Ishikawa (cell line): ENCODE results near the gene LRP1-AS.

ENCODE experiments used
- CEBPB ChIP-seq: IDR thresholded peaks from 2 replicates; pipeline ENCODE4 v1.6.1; 2012
- EP300 ChIP-seq: IDR thresholded peaks from 2 replicates; pipeline ENCODE4 v1.6.1; 2012; ENCODE audit warnings: borderline replicate concordance
- FOXM1 ChIP-seq: IDR thresholded peaks from 2 replicates; pipeline ENCODE4 v1.6.1; 2012; ENCODE audit warnings: low read depth, borderline replicate concordance
- NFIC ChIP-seq: IDR thresholded peaks from 2 replicates; pipeline ENCODE4 v1.6.1; 2012
- RAD21 ChIP-seq: IDR thresholded peaks from 2 replicates; pipeline ENCODE4 v1.6.1; 2012; ENCODE audit warnings: low read depth
- TAF1 ChIP-seq: IDR thresholded peaks from 2 replicates; pipeline ENCODE4 v1.6.1; 2012; ENCODE audit warnings: low read depth, mild to moderate bottlenecking
- TCF12 ChIP-seq: IDR thresholded peaks from 2 replicates; pipeline ENCODE4 v1.6.1; 2012; ENCODE audit warnings: low read depth
- TEAD4 ChIP-seq: IDR thresholded peaks from 2 replicates; pipeline ENCODE4 v1.6.1; 2012
- USF1 ChIP-seq: IDR thresholded peaks from 2 replicates; pipeline ENCODE4 v1.6.1; 2012
- YY1 ChIP-seq: IDR thresholded peaks from 2 replicates; pipeline ENCODE4 v1.6.1; 2012; ENCODE audit warnings: low read depth
- ZBTB7A ChIP-seq: IDR thresholded peaks from 2 replicates; pipeline ENCODE4 v1.6.1; 2012; ENCODE audit warnings: low read depth
- TF ChIP-seq, protein P1 (sequence below): IDR thresholded peaks from 2 replicates; pipeline ENCODE4 v1.6.1; 2012; ENCODE audit warnings: low read depth, mild to moderate bottlenecking
- TF ChIP-seq, protein P2 (sequence below): IDR thresholded peaks from 2 replicates; pipeline ENCODE4 v1.6.1; 2012

DNA sequence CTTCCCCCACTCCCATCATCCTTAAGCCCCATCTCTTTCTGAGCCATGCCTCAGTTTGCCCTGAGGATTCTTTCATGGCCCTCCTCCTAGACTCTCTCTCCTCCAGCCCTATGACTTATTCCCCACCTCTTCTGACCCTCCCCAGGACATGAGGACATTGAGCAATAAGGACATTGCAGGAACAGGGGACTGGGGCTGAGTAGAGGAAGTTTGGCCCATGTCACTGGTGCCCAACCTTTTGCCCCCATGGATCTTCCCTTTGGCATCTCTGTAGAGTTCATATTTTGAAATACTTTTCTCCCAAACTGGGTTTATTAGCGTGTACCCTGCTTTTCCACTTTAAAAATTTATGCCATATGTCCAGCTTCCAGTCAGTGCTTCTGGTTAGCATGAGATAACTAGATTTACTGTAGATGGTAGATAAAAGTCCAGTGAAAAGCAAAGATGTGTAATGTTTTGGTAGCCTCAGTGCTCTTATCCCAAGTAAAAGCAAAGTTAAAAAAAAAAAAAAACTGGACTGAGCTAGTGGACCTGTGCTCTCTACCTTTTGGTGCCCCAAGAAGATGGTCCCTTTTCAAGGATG, 6.1 kb upstream of the LRP1-AS start:
- TF ChIP-seq TAF1 (no peak), EP300 (no peak), YY1 (no peak), TCF12 (no peak), CEBPB (no peak), RAD21 (no peak), NFIC (no peak), USF1 (no peak), TEAD4 (no peak), FOXM1 (no peak), ZBTB7A (no peak)
- TF ChIP-seq, protein P1, sequence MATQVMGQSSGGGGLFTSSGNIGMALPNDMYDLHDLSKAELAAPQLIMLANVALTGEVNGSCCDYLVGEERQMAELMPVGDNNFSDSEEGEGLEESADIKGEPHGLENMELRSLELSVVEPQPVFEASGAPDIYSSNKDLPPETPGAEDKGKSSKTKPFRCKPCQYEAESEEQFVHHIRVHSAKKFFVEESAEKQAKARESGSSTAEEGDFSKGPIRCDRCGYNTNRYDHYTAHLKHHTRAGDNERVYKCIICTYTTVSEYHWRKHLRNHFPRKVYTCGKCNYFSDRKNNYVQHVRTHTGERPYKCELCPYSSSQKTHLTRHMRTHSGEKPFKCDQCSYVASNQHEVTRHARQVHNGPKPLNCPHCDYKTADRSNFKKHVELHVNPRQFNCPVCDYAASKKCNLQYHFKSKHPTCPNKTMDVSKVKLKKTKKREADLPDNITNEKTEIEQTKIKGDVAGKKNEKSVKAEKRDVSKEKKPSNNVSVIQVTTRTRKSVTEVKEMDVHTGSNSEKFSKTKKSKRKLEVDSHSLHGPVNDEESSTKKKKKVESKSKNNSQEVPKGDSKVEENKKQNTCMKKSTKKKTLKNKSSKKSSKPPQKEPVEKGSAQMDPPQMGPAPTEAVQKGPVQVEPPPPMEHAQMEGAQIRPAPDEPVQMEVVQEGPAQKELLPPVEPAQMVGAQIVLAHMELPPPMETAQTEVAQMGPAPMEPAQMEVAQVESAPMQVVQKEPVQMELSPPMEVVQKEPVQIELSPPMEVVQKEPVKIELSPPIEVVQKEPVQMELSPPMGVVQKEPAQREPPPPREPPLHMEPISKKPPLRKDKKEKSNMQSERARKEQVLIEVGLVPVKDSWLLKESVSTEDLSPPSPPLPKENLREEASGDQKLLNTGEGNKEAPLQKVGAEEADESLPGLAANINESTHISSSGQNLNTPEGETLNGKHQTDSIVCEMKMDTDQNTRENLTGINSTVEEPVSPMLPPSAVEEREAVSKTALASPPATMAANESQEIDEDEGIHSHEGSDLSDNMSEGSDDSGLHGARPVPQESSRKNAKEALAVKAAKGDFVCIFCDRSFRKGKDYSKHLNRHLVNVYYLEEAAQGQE: no peak
- TF ChIP-seq, protein P2, sequence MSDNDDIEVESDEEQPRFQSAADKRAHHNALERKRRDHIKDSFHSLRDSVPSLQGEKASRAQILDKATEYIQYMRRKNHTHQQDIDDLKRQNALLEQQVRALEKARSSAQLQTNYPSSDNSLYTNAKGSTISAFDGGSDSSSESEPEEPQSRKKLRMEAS: no peak
